GM19238 (cell line): ENCODE results near the gene CCNF.
A peak's percentile ranks its signal among the peaks of the same experiment; 100 is the strongest.
"Not testable (repeated sequence)": the region's sequence is repeated elsewhere in the genome, so short reads cannot be mapped to it uniquely, and the experiment has no call there.

Experiments
- DNase-seq: peaks from one replicate; pipeline ENCODE4 v3.0.0; 2011; ENCODE audit warnings: low spot score; ENCODE audit not compliant: insufficient read length

CCNF gene

DNA sequence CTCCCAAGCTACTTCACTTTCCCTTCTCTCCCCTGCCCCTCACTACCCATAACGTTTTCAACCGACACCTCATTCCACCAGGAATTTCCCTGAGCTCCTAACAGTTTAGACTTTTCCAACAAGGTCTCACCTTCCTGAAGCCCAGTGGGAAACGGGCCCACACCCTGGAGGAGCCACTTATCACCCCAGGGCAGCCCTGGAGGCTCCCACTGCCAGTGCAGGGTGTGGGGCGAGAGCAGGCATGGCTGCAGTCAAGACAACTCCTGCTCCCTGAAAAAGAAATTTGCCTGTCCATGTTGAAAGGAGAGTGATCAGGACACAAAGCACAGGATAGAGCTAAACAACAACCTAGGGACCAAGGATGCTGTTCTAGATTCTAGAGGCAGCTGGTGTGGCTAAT lies 1.7 kb upstream of the CCNF start:
- DNase-seq, result no peak

DNA sequence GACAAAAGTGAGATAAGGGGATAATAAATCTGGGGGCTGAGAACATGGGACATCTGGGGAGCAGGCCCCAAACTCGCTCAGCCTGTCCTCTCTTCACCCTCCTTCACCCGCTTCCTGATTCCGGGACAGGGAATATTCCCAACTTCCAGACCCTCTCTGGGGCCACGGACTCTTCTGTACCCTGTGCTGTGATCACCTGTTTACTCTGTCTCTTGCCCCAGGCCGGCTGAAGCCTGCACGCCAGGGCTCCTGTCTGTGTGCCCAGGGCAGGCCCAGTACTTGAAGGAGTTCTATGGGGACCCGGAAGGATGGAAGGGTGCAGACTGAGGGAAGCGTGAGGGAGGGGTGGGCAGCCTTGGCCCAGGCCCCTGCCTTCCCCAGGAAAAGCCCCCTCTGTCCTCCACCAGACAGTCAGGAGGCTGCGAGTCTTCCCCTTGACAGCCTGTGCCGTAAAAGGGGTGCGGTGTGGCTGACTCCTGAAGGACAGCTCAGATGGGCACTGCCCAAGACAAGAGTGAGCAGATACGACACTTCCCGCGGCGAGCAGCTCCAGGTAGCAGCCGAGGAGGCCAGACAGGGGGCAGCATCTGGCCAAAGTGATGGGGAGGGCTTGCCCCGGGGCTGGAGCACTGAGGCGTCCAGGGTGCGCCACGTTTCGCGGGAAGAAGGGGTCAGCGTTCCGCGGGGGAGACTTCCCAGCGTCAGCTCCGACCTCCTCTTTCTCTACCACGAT lies 1.0 kb upstream of the CCNF start:
- DNase-seq, result peak; percentile 42

DNA sequence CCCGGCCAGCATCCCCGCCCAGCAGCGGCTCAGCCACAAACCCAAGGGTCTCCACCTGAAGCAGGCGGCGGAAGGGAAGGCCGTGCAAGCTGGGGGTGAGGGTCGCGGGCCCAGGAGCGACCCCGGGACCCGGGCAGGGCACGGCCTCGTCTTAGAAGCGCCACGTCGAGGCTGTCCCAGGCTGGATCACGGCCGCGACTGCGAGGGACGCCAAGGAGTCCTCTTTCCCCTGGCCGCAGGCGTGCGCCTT lies 538 bp upstream of the CCNF start:
- DNase-seq, result no peak

DNA sequence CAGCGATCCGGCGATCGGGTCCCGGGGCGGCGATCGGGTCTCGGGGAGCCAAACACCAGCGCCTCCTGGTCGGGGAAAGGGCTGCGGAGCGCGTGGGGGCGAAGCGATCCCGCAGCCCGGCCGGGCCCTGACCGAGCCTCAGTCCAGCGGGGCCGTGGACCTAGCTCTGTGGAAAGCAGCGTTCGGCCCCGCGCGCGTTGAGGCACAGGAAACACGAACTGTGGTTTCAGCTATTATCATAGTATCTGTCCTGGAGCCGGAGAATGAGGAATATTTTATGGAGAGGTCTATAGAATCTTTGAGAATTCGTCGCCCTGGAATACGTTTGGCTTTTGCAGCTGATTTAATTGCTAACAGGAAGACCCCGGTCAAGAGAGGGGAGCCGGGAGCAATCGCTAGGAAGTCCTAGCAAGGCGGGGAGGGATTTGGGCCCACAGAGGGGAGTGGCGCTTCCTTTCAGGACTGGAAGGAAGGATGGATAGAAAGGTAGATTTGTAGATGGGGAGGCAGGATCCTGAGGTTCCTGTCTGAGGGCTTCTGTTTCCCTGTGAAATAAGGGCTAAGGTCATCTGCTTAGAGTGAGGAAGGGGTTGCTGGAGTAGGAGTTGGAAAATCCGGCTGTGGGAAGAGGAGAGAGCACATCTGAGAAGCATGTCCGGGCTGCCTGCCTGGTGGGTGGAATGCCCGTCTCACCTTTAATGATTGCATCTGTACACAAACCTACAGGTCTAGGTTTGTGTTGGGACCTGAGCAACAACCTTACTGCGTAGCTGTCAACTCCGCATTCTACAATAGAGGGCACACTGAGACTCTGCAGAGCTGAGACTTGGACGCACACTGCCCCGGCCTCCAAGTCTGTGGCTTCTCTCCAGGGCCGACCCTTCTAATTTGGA lies 770 bp downstream of the CCNF start:
- DNase-seq, result no peak

DNA sequence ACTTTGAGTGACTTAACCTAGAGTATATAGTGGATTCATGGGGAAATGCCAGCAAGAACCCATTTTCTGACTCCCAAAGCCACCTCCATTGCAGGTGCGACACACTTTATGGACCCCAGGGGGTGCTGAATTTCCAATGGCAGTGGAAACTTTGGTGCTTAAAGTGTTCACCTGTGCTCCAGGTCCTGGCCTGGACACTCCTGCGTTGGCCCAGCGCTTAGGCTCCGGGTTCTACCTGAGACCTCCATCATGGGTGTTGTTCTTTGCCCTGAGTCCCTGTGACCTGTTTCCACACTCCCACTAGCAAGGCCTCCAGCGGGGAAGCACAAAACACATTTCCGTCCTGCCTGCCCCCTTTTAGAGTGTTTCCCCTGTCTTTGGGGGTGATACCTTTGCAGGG lies 3.0 kb downstream of the CCNF start:
- no peak for DNase-seq

DNA sequence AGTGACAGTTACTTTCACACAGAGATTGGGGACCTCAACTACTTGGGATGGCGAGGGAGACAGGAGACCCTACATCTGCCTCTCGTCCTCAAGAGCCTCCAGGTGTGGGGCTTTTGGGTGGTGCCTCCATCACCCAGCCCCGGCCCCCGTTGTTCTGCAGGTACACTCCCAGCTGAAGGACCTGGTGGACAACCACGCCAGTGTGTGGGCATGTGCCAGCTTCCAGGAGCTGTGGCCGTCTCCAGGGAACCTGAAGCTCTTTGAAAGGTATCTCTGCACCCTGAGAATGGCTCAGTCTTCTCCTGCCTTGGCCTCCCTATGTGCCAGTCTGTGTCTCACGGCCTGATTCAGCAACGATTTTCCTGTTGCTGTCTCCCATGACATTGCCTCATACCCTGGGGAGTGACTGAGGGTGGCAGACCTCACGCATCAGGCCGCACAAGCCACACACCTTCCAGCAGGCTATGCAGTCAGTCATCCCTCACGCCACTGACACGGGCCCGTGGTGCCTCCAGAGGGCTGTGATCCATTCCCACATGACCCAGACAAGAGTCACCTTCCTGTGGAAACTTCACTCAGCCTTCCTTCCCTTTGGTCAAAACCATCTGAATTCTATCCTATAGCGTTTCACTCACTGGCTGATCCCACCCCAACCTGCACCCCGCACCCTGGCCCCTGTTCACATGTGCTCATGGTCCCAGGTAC lies 3.7 kb downstream of the CCNF start:
- DNase-seq, result no peak

DNA sequence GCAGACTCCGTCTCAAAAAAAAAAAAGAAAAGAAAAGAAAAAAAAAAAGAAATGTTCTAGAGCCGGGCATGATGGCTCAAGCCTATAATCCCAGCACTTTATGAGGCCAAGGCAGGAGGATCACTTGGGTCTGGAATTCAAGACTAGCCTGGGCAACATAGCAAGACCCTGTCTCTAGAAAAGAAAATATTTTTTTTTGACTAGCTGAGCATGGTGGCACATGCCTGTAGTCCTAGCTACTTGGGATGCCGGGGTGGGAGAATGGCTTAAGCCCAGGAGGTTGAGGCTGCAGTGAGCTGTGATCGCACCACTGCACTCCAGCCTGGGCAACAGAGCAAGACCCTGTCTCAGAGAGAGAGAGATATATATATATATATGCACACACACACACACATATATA lies 6.0 kb downstream of the CCNF start:
- DNase-seq, result not testable (repeated sequence)

DNA sequence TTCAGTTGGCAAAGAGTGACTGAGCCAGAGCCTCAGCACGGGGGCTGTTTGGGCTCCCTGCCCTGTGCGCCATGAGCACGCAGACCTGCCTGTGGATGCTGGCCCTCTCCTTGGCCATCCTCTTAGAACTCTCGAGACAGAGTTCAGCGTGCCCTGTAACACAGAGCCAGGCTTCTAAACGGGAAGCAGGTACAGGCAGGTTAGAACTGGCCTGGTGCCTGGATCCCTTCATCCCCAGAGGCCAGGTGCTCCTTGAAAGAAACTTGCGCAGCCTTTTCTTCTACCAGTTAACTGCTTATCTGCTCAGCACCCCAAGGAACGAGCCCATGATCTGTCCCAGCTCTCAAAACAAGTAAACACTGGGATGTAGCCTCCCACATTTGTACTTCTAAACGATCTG lies 6.9 kb downstream of the CCNF start:
- no peak for DNase-seq

DNA sequence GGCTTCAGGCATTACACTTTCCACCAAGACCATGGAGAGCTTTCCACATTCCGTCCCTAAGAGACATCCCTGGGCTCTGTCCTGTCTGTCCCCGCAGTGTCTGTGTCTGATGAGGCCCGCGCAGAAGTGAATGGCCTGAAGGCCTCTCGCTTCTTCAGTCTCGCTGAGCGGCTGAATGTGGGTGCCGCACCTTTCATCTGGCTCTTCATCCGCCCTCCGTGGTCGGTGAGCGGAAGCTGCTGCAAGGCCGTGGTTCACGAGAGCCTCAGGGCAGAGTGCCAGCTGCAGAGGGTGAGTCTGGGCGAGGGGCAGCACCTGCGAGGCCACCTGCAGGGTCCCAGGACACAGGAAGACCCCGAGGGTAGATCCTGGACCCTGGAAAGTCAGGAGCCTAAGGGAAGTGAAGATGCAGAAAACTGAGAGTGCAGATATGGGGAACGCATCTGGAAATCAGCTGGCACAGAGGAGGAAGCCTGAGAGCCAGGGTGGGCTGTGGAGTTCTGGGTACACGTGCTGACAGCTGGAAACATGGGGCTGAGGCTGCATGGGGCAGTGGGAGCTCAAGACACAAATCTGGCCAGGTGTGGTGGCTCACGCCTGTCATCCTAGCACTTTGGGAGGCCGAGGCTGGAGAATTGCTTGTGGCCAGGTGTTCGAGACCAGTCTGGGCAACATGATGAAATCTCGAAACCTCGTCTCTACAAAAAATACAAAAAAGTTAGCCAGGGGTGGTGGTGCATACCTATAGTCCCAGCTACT lies 8.0 kb downstream of the CCNF start:
- DNase-seq, result no peak

DNA sequence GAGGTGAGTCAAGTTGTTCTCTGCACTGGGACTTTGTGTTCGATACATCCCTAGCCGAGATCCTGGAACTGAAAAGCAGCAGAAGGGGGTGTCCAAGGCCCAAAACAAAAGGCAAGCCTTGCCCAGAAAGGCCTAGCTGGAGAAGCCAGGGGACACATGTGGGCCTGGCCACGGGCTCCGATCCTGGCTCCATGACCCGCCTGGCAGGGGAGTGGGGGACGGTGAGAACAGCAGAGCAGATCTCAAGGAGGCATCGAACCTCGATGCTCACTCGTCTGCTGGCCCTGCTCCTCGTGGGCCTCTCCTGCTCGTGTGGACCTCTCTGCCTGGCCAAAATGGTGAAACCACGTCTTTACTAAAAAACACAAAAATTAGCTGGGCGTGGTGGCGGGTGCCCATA lies 8.9 kb downstream of the CCNF start:
- no peak for DNase-seq

DNA sequence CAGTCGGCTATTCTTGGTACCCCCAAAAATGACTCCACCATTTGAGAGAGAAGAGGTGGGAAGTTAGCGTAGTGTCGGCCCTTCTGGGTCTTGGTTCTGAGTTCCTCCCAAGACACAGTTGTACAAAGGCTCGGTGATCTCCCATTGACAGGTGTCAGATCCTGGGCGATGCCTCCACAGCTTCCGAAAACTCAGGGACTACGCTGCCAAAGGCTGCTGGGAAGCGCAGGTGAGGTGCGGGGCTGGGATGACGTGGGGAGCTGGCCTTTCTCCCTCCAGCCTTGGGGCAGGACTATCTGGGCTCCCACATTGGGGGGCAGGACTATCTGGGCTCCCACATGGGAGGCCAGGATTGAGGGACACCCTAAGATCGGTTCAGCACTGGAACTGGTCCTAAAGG lies 10.4 kb downstream of the CCNF start:
- DNase-seq, result no peak

DNA sequence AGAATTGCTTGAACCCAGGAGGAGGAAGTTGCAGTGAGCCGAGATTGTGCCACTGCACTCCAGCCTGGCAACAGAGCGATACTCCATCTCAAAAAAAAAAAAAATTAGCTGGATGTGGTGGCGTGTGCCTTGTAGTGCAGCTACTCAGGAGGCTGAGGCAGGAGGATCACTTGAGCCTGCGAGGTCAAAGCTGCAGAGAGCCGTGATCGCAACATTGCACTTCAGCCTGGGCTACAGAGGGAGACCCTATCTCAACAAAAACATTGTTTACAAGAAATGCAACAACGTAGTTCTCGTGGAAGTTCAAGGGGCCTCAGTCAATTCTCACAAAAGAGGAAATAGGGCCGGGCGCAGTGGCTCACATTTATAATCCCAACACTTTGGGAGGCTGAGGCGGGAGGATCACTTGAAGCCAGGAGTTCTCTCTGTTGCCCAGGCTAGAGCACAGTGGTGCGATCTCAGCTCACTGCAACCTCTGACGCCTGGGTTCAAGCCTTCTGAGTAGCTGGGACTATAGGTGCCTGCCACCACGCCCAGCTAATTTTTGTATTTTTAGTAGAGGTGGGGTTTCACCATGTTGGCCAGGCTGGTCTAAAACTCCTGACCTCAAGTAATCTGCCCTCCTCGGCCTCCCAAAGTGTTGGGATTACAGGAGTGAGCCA lies 12.0 kb downstream of the CCNF start:
- DNase-seq, result not testable (repeated sequence)

DNA sequence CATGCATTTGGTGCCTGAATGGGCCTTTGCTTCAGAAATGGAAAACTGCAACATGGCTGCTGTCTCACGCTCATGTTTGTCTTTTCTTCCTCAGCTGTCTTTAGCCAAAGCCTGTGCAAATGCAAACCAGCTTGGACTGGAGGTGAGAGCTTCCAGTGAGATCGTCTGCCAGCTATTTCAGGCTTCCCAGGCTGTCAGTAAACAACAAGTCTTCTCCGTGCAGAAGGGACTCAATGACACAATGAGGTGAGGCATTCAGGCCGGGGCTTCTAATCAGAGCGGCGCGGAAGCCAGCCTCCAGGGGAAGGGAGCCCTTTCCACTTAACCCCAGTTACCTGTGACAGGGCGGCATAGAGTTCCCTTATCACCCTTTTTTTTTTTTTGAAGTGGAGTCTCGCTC lies 14.3 kb downstream of the CCNF start:
- no peak for DNase-seq

DNA sequence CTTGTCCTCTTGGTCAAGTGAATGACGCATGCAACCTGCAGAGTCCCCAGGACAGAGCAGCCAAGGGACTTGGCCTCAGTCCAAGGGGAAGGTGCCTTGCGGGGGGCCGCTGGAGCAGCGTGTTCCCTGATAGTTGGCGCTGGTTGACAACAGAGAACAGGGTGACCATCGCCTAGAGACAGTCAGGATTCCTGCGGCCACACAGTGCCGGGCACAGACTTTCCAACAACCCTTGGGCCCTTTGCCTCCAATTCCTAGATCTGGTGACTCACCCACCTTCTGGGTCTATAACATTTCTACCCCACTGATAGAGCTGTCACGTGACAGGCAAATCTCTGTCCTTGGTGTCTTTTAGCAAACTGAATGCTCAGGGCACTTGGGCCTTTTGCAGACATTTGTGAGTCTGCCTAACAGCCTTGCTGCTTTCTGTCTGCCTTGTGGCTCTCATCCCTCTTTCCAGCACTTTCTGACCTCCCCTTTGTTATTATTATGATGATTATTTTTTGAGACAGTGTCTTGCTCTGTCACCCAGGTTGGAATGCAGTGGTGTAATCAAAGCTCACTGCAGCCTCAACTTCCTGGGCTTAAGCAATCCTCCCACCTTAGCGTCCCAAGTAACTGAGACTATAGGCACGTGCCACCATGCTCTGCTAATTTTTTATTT lies 18.8 kb downstream of the CCNF start:
- no peak for DNase-seq

DNA sequence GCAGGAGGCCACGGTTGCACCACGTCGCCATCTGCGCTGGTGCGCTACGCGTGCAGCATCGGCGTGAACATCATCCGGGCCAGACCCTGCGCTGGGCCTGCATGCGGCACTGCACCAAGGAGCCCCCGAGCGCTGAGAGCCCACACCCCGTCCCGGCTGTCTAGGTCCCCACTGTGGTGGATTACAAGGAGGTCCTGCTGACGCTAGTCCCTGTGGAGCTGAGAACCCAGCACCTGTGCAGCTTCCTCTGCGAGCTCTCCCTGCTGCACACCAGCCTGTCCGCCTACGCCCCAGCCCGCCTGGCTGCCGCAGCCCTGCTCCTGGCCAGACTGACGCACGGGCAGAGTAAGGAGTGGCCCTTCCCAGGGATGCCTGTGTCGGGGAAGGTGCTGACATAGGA lies 19.9 kb downstream of the CCNF start:
- DNase-seq, result no peak

DNA sequence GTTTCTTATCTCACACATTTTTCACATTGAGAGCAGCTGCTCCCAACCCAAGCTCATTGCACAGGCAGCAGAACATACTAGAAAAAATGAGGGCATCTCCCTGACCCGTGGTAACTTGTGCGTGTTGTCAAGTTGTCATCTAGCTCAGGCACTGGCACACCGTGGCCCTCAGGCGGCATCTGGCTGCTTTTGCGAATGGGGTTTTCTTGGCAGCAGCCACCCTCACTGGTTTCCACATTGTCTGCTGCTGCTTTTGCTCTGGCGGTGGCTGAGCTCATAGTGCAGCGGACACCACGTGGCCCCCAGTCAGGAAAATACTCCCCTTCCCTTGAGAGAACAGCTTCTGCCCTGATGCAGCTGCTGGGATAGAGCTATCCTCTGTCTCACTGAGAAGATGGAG lies 21.3 kb downstream of the CCNF start:
- no peak for DNase-seq

DNA sequence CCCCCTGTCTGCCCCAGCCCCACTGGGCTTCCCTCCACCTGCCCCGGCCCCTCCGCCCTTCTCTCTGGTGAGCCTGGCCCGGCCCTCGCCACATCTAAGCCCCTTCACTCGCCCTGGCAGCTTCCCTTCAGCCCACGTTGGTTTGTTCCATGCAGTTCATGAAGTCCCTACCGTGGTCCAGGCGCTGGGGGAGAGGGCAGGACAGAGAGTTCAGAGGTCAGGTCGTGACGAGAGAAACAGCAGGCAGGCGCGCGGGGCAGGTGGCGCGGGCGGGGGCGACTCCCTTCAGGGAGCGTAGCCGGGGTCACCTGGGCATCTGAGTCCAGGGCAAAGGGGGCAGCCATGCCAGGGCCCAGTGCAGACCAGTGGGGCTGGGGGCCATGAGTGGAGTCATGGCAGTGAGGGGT lies 21.7 kb downstream of the CCNF start:
- DNase-seq, result no peak

DNA sequence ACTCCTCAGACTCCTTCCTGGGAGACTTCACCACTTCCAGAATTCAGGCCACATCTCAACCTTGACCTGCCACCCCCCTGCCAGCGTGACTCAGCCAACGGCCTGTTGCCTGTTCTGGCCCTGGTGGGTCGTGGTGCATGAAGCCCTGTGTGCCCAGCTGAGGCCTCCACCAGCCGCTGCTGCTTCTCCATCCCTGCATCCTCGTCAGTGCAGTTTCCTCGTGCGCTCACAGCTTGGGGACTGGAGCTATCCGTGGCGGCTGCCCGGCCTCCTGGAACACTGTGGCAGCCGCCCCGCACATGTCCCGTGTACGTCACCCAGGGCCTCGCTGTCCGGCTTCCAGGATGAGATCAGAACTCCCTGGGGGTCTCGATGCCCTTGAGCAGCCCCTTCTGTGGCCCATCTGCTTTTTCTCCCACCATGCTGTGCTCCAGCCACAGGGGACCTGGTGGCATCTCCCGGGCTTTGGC lies 22.6 kb downstream of the CCNF start:
- DNase-seq, result no peak

DNA sequence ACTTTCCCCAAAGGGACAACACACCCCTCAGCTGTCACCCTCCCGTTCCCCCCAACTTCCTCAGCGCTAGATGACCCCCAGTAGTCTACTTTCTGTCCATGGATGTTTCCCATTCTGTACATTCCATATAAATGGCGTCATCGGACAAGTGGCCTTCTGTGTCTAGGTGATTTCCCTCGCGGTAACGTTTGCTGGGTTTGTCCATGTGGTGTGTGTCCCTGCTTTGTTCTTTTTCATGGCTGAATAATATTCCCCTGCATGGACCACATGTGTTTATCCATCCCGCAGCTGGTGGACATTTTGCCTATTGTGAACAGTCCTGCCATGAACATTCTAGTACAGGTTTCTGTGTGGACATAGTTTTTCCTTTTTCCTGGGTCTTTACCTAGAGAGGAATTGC lies 23.4 kb downstream of the CCNF start:
- no peak for DNase-seq

DNA sequence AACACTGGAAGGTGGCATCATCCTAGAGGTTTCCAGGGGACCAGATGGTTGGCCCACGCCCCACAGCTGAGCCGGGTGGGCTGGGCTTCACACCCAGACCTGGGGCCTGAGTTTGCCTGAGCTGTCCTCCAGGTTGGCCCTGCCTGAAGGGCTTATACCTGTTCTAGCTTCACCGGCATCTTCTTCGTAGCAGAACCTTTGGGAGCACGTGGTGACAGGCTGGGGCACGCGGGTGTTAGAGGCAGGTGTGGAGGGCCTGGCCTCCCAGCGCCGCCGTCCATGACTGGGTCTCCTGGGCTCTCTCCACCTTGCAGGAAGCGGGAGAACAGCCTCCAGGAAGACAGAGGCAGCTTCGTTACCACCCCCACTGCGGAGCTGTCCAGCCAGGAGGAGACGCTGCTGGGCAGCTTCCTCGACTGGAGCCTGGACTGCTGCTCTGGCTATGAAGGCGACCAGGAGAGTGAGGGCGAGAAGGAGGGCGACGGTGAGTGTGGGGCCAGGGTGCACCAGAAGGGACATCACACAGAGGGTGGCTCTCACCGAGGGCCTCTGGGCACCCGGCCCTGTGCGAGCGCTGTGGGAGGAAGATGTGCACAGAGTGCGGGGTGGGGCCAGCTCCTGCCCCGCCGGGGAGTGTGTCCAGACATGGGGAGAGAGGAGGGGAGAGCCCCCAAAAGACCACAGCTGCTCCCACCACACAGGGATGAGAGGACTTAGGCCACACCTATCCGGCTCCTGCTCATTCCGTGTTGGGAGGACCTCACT lies 26.0 kb downstream of the CCNF start:
- DNase-seq, result no peak
